Effector memory CD4-positive, alpha-beta T cell (primary cell): ENCODE data around the gene PINK1.
A peak's percentile ranks its signal among the peaks of the same experiment; 100 is the strongest.

Experiments
- DNase-seq, 3 donors: peaks; one replicate each; pipeline ENCODE4 v3.0.0-alpha.2; 2020
- H3K27ac ChIP-seq: 2 replicates; pipeline ENCODE4 v1.7.0; 2013; ENCODE audit warnings: mild to moderate bottlenecking, low read length, moderate library complexity; ENCODE audit not compliant: insufficient read depth, poor library complexity, severe bottlenecking
- H3K27me3 ChIP-seq: replicated peaks from 2 replicates; pipeline ENCODE4 v1.7.0; 2013; ENCODE audit warnings: mild to moderate bottlenecking, low read length; ENCODE audit not compliant: insufficient read depth, control insufficient read depth, poor library complexity, severe bottlenecking
- H3K36me3 ChIP-seq: 2 replicates; pipeline ENCODE4 v1.7.0; 2013; ENCODE audit warnings: mild to moderate bottlenecking, low read length, moderate library complexity; ENCODE audit not compliant: control insufficient read depth, insufficient read depth
- H3K4me1 ChIP-seq: 2 replicates; pipeline ENCODE4 v1.7.0; 2013; ENCODE audit warnings: low read length, mild to moderate bottlenecking; ENCODE audit not compliant: control insufficient read depth, insufficient read depth, poor library complexity, severe bottlenecking
- H3K4me3 ChIP-seq: 2 replicates; pipeline ENCODE4 v1.7.0; 2013; ENCODE audit warnings: low read length, low read depth, mild to moderate bottlenecking; ENCODE audit not compliant: insufficient read depth, poor library complexity, severe bottlenecking
- H3K9me3 ChIP-seq: 2 replicates; pipeline ENCODE4 v1.7.0; 2013; ENCODE audit warnings: mild to moderate bottlenecking, low read length, moderate library complexity; ENCODE audit not compliant: control insufficient read depth
- total RNA-seq, 3 donors: gene quantifications; one replicate each; lab custom pipeline; 2026; lab: John Stamatoyannopoulos, UW

Gene PINK1
- total RNA-seq = 15.8 to 19.2 (median 18.8) reads per million in 3 donors

DNA sequence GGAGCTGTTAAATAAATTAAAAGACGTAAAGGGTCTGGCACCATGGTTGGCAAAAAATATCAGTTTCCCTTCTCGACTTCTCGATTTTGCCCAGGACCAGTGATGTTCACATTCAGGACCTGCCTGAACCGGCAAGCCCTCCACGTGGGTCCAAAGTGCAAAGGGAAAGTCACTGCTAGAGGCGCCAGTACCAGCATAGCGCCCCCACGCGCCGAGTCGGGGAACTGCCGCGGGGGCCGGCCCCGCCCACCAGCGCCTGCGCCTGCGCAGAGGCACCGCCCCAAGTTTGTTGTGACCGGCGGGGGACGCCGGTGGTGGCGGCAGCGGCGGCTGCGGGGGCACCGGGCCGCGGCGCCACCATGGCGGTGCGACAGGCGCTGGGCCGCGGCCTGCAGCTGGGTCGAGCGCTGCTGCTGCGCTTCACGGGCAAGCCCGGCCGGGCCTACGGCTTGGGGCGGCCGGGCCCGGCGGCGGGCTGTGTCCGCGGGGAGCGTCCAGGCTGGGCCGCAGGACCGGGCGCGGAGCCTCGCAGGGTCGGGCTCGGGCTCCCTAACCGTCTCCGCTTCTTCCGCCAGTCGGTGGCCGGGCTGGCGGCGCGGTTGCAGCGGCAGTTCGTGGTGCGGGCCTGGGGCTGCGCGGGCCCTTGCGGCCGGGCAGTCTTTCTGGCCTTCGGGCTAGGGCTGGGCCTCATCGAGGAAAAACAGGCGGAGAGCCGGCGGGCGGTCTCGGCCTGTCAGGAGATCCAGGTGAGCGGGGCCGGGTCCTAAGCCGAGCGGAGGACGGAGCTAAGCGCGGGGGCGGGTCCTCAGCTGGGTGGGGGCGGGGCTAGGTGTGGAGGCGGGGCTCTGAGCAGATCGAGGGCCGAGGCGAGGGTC, at the start of gene PINK1:
PINK1 (plus strand) TSS at position 269 of the 875 bp plus-strand sequence; CDS start at position 360, 91 bp downstream.
- H3K27me3 ChIP-seq = no peaks in the 10 kb centered on the region
- peaks cover 9% of the 10 kb centered on the region for H3K36me3 ChIP-seq
- H3K4me3 ChIP-seq = peak within 1 kb of the TSS; percentile 90
- no peaks in the 10 kb centered on the region for H3K9me3 ChIP-seq
- H3K4me1 ChIP-seq = peaks cover 11% of the 10 kb centered on the region
- peak; percentile 79 to 82 (median 81) for DNase-seq
- H3K27ac ChIP-seq = peak within 1 kb of the TSS; percentile 81

DNA sequence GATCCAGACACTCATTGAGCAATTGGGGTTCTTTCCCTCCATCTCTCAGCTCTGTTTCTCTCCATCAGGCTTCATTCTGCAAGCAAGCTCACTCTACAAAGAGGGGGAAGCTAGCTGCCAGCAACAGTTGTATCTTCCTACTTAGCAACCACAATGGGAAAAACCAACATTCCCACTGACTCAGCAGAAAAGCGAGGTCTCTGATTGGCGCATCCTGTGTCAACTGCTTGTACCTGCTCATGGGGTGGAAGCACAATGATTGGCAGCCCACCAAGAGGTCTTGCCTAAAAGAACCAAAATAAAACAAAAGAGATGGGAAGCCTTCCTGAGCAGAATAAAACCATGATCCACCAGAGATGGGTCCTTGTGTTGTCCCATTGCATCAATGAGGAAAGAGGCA, 48.4 kb upstream of the PINK1 start:
- DNase-seq = no peak
- no peaks in the 10 kb centered on the region for H3K36me3 ChIP-seq
- no peaks in the 10 kb centered on the region for H3K9me3 ChIP-seq
- H3K27ac ChIP-seq = no peak overlapping the region
- peaks cover 7% of the 10 kb centered on the region for H3K27me3 ChIP-seq
- no peak overlapping the region for H3K4me3 ChIP-seq
- no peaks in the 10 kb centered on the region for H3K4me1 ChIP-seq

DNA sequence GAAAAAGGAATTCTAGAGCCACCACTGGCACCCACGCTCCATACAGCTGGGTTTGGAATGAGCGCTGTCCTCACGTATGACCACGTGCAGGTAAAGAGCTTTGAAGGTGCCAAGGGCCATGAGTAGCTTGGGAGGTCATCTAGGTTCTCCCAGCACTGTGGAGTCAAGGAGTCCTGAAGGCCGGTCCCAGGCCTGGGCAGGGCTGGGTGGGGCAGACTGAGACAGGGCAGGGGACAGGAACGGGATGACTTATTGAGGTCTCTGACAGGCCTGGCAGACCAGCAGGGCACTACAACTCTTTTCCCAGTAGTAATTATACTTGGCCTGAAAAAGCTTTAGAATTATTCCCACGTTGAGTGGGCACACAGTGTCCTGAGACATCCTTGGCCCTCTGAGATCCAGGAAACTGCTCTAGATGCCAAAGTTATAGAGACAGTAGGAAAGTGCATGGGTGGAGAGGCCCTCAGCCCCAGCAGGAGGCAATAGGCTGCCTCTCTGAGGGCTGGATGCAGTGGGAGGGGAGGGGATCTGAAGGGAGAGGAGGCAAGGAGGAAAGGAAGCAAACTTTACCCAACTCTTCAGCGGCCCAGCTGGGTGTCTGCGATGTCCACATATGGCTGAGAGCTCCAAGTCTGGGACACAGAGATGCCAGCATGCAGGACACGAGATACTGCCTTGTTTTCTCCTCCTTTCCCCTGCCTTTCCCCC, 46.2 kb upstream of the PINK1 start:
- DNase-seq = no peak
- H3K9me3 ChIP-seq = no peaks in the 10 kb centered on the region
- no peaks in the 10 kb centered on the region for H3K36me3 ChIP-seq
- no peak overlapping the region for H3K4me3 ChIP-seq
- peaks cover 8% of the 10 kb centered on the region for H3K27me3 ChIP-seq
- H3K27ac ChIP-seq = no peak overlapping the region
- H3K4me1 ChIP-seq = no peaks in the 10 kb centered on the region

DNA sequence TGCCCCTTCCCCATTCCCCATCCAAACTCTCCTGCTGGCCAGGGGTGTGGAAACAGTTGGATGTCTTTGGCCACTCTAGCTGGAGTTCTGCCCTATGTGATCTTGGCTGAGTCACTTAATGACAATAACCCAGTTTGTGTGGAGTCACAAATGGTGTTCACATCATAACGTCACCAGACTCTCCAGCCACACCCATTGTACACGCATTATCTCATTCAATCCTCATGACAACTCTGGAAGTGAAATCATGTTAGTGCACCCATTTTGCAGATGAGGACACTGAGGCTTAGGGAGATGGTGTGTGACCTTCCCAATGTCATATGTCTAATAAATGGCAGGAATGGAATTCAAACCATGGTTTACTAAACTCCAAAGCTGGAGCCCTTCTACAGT, 45.6 kb upstream of the PINK1 start:
- Histone ChIP-seq H3K27me3 (peaks cover 8% of the 10 kb centered on the region), H3K4me1 (no peaks in the 10 kb centered on the region), H3K27ac (no peak overlapping the region)

DNA sequence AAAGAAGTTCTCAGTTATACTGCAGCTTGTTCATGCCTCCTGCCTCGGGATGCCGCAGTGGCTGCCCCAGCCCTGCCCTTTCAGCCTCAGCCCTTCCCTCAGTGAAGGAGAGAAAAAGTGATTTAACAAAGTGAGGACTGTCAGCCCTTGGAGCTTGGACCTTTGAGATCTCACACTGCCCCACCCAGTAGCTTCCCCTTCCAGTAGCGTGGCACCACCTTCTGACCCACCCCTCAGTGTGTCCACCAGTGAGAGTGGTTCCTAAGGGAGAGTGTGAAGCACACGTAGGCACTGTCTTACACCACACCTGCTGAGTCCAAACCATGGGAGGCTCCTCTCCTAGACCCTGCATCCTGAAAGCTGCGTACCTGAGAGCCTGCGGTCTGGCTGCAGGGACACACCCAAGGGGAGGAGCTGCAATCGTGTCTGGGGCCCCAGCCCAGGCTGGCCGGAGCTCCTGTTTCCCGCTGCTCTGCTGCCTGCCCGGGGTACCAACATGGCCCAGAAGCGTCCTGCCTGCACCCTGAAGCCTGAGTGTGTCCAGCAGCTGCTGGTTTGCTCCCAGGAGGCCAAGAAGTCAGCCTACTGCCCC, 44.5 kb upstream of the PINK1 start, which contains the start of gene CDA:
CDA (plus strand) TSS at position 464 of the 592 bp plus-strand sequence; CDS start at position 497, 33 bp downstream.
- H3K4me1 ChIP-seq = no peaks in the 10 kb centered on the region
- H3K9me3 ChIP-seq = no peaks in the 10 kb centered on the region
- no peak within 1 kb of the TSS for H3K27ac ChIP-seq
- H3K36me3 ChIP-seq = no peaks in the 10 kb centered on the region
- H3K4me3 ChIP-seq = no peak within 1 kb of the TSS
- H3K27me3 ChIP-seq = peaks cover 8% of the 10 kb centered on the region
- no peak for DNase-seq

More for the DNA sequence above, 45.6 kb upstream of the PINK1 start:
- no peak for DNase-seq
- Histone ChIP-seq H3K9me3 (no peaks in the 10 kb centered on the region), H3K36me3 (no peaks in the 10 kb centered on the region), H3K4me3 (no peak overlapping the region)

DNA sequence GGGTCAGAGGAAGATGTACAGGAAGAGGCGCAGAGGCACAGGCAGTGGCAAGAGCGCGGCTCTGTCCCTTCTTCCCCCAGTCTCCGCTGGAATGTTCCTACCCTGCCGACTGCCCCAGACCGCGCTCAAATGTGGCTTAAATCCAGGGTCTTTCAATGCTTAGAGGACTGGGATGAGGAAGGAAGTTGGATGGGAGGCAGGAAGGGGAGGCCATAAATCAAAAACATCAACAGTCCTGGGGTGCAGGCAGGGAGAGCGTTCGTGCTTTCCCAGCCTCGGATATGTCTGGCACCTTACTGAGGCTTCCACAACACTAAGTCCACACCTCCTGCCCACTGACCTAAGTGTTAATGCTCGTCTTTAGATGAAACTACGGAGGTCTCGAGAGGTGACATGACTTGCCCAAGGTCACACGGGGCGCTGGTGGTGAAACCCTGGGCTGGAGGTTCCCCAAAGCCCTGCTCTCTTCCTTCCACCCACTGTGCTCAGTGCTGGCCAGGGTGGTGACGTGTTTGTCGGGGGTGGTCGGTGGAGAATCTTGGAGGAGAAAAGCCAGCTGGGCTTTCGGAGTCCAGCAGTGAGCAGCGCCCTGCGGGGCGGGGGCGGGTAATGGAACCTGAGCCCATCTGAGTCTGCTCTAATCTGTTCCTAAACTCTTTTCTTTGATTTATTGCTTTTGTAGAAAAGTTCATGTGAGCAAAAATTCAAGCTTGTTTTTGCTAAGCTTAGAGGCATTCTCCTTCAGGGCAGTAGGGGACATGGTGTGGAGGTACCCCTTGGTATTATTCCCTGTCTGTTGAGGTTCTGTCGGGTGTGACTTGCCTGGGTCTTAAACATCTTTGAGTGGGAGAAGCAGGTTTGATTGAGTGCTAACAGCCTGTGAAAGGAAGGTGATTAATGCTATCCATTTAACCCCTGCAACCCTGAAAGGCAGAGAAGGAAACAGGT, 43.7 kb upstream of the PINK1 start:
- no peak for DNase-seq
- Histone ChIP-seq H3K9me3 (no peaks in the 10 kb centered on the region), H3K27ac (no peak overlapping the region), H3K36me3 (no peaks in the 10 kb centered on the region), H3K4me3 (no peak overlapping the region), H3K4me1 (no peaks in the 10 kb centered on the region), H3K27me3 (peaks cover 8% of the 10 kb centered on the region)

DNA sequence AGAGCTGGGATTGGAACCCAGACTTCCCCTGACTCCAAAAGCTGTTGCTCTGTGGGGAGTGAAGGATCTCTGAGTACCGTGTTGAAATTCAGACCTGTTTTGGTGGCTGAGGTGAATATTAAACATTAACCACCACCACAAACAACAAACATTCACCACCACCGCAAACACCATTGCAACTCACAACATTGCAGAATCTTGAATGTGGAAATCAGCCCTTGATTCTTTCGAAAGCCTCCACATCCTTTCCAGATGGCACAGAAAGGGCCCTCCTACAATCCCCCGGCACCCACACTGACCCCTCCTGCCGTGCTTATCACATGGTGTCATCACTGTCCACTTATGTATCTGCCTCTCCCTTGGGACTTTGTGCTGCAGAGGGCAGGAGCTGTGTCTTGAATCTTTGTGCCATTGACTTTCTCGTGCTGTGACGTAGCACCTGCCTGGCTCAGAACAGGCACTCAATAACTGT, 42.9 kb upstream of the PINK1 start:
- Histone ChIP-seq H3K4me3 (no peak overlapping the region), H3K36me3 (no peaks in the 10 kb centered on the region), H3K9me3 (no peaks in the 10 kb centered on the region), H3K27ac (no peak overlapping the region), H3K4me1 (no peaks in the 10 kb centered on the region), H3K27me3 (peaks cover 8% of the 10 kb centered on the region)
- DNase-seq = no peak

DNA sequence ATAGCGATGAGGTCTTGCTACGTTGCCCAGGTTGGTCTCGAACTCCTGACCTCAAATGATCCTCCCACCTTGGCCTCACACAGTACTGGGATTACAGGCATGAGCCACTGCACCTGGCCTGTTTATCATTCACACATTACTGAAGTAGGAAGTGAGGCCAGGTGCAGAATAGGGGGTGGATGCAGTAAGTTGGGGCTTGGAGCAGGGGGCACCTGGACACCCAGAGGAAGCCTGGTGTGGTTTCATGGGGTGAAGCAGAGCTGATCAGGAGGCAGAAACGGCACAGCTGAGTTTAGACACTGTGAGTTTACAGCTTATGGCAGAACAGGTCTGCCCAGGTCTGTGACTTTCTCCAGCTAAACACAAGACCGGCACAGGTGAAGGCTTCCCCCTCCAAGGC, 39.5 kb upstream of the PINK1 start:
- H3K27ac ChIP-seq = no peak overlapping the region
- H3K9me3 ChIP-seq = no peaks in the 10 kb centered on the region
- peaks cover 8% of the 10 kb centered on the region for H3K27me3 ChIP-seq
- no peaks in the 10 kb centered on the region for H3K4me1 ChIP-seq
- DNase-seq = no peak
- no peaks in the 10 kb centered on the region for H3K36me3 ChIP-seq
- H3K4me3 ChIP-seq = no peak overlapping the region

DNA sequence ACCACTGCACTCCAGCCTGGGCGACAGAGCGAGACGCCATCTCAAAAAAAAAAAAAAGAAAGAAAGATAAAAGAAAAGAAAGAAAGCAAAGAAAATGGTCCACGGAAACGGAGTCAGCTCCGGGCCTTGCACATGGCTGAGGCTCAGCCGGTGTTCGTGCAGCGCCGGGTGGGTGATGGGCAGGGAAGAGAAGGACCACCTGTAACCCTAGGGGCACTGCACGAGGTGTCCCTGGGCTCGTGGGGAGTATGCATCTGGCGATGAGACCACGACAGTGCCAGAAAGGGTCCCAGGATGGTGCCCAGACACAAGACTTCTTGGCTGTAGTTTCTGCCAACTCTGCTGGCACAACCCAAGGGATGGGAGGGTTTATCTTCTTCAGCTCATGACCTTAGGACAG, 38.5 kb upstream of the PINK1 start:
- no peaks in the 10 kb centered on the region for H3K4me1 ChIP-seq
- H3K27ac ChIP-seq = no peak overlapping the region
- peaks cover 3% of the 10 kb centered on the region for H3K27me3 ChIP-seq
- no peaks in the 10 kb centered on the region for H3K9me3 ChIP-seq
- no peak overlapping the region for H3K4me3 ChIP-seq
- H3K36me3 ChIP-seq = no peaks in the 10 kb centered on the region
- DNase-seq = no peak
